Amniotic epithelial cell (primary cell): ENCODE results near the gene NLN.
A peak's percentile ranks its signal among the peaks of the same experiment; 100 is the strongest.
"Not testable (repeated sequence)": the region's sequence is repeated elsewhere in the genome, so short reads cannot be mapped to it uniquely, and the experiment has no call there.

Source experiments
- DNase-seq: peaks from one replicate; pipeline ENCODE4 v3.0.0-alpha.2; 2010; ENCODE audit warnings: low read depth

NLN gene

DNA sequence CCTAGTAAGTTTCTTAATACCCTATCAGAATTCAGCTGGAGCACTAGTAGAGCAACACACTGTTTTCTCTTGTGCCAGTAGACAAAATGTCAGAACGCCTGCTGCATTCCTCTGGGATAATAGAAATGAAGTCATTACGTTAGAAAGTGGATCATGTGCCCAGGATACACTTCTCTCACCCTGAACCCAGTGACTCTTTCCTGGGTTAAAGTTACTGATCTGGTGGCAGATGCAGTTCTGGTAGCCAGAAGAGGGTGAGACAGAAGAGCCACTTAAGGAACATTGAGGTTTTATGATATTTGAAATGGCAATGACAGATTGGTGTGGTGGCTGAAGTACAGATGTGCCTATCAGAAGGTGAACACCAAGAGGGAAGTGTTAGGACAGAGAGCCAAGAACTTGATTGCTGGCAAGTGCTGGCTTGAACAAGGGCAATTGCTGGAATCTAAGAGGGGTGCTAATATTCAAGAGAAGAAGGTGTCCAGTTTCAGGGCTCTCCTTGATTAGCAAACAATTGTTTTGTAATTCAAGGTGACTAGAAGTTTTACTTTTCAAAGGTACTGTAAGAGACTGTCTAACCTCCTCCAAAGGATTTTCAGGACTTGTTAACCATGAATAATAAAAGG, 110.7 kb downstream of the NLN start:
- DNase-seq, result no peak

DNA sequence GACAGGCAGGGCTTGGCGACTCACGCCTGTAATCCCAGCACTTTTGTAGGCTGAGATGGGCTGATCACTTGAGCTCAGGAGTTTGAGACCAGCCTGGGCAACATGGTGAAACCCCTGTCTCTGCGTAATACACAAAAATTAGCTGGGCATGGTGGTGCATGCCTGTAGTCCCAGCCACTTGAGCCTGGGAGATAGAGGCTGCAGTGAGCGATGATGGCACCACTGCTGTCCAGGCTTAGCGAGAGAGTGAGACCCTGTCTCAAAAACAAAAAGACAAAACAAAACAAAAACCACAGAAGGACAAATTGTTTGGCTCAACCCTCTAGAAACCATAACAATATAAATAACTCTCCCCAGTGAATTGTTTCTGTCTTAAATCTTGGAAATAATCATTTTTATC, 111.8 kb downstream of the NLN start:
- DNase-seq, result no peak

DNA sequence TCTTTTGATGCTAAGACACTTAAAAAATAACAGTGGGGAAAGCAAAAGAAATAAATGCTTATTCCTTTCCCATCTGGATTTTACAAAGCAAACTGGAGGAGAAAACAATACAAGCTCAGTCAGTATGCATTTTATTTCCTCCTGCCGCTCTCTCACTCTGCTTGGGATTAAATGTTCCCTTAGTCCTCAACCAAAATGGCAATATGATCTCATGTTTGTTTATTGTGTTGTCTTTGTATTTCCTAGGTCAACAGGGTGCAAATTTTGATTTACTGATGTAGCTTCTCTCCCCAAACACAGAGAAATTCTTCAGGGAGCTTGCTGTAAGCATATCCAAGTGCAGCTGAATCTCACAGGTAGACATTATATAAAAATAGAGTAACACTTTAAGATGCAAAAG, 112.3 kb downstream of the NLN start:
- DNase-seq, result no peak

DNA sequence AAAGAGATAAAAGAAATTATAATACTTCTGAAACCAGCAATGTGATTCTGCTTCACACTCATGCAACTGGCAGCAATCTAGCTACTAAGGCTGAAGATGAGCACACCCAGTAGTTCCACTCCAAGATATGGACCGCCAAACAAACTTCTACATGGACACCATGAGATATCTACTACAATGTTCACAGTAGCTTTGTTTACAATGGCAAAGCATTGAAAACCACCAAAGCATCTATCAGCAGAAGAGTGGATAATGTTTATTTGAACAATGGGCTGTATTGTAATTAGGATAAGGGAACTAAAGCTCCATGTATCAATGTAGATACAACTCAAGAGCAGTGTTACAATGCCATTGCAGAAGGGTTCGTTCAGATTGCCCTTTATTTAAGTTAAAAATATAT, 113.2 kb downstream of the NLN start:
- no peak for DNase-seq

DNA sequence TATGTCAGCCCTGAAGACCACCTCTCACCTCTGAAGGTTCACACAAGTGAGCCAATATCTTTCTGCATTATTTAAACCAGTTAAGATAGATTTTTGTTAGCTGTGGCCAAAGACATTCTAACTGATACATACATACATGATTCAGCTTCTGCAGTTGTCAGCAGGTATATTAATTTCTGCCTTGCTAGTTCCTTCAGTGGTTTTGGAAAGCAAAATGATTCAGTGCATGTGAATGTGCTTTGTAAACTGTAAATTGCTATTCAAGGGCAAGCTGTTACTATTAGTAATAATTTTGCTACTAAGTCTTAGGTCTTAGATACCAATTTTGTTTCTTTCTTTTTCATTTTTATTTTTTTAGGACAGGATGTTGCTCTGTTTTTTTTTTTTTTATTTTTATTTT, 115.1 kb downstream of the NLN start:
- peak; percentile 93 for DNase-seq

DNA sequence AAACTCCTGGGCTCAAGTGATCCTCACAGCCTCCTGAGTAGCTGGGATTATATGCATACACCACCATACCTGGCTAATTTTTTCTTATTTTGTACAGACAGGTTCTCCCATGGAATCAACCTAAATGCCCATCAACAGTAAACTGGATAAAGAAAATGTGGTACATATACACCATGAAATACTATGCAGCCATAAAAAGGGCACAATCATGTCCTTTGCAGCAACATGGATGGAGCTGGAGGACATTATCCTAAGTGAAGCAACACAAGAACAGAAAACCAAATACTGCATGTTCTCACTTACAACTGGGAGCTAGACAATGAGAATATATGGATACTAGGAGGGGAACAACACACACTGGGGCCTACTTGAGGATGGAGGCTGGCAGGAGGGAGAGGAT, 117.2 kb downstream of the NLN start:
- DNase-seq, result not testable (repeated sequence)

DNA sequence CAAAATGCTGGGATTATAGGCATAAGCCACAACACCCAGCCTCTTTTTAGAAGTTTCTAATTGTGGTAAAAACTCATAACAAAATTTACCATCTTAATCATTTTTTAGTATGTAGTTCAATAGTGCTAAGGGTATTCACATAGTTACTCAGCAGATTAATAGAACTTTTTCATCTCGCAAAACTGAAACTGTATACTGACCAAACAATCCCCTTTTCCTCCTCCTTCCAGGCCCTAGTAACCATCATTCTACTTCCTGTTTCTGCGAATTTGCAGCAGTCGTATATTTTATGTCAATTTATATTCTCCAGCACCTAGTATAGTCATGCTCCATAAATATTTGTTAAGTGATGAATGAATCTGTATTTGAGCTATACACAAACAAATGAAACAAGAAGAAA, 118.1 kb downstream of the NLN start:
- no peak for DNase-seq

DNA sequence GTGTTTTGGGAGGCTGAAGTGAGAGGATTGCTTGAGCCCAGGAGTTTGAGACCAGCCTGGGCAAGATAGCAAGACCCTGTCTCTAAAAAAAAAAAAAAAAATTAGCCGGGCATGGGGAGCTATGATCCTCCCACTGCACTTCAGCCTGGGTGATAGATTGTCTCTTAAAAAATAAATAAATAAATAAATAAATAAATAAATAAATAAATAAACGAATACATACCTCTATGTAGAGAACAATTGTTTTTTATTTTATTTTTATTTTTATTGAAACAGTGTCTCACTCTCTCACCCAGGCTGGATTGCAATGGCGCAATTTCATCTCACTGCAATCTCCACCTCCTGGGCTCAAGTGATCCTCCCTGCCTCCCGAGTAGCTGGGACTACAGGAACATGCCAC, 122.8 kb downstream of the NLN start:
- DNase-seq, result not testable (repeated sequence)

DNA sequence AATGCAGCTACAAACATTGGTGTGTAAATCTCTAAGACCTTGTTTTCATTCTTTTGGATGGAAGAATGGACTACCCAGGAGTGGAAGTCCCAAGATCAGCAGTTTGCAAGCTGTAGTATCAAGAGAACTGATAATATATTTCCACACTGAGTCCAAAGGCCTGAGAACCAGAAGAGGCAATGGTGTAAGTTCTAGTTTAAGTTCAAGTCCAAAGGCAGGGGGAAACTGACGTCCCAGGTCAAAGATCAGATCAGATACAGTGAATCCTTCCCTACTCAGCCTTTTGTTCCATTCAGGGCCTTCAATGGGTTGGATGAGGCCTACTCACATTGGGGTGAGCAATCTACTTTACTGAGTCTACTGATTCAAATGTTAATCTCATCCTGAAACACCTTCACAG, 124.1 kb downstream of the NLN start:
- DNase-seq, result no peak

DNA sequence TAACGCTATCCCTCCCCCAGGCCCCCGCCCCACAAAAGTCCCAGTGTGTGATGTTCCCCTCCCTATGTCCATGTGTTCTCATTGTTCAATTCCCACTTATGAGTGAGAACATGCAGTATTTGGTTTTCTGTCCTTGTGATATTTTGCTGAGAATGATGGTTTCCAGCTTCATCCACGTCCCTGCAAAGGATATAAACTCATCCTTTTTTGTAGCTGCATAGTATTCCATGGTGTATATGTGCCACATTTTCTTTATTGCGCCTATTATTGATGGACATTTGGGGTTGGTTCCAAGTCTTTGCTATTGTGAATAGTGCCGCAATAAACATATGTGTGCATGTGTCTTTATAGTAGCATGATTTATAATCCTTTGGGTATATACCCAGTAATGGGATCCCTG, 125.0 kb downstream of the NLN start:
- DNase-seq, result not testable (repeated sequence)

DNA sequence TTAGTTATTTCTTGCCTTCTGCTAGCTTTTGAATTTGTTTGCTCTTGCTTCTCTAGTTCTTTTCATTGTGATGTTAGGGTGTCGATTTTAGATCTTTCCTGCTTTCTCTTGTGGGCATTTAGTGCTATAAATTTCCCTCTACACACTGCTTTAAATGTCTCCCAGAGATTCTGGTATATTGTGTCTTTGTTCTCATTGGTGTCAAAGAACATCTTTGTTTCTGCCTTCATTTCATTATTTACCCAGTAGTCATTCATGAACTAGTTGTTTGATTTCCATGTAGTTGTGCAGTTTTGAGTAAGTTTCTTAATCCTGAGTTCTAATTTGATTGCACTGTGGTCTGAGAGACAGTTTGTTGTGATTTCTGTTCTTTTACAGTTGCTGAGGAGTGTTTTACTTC, 127.9 kb downstream of the NLN start:
- not testable (repeated sequence) for DNase-seq

DNA sequence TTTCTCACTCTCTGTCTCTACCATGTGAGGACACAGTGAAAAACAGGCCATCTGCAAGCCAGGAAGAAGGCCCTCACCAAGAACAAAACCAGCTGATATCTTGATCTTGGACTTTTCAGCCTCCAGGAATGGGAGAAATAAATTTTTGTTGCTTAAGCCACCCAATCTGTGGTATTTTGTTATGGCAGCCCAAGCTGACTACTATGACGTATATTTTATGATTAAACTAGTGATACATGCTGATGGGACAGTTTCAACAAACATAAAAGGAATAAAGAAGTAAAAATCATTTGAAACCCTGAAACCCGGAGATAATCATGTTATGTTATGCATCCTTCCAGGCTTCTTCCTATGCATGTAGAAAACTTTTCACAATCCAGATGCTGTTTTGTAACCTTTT, 132.9 kb downstream of the NLN start:
- peak; percentile 91 for DNase-seq

DNA sequence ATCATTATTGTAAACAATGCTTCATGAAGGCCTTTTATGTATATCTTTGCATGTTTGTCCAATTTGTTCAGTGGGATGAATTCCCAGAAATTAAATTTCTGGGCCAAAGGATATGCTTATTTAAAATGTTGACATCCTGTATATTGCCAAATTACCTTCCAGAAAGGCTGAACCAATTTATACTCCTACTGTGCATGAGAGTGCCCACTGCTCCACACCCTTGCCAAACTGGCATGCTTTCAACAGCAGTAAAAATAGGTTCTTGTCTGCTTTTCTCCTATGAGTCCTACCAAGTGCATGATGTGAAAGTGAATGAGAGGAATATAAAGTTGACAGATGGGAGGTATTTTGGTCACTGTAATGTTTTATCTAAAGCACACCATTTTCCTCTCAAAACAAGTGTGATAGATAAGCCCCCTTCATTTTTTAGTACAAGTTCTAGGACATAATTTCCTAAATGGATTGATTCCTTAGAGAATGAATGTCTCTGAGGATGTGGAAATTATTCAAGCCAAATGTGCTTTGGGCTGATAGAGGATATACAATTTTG, 133.8 kb downstream of the NLN start:
- no peak for DNase-seq

DNA sequence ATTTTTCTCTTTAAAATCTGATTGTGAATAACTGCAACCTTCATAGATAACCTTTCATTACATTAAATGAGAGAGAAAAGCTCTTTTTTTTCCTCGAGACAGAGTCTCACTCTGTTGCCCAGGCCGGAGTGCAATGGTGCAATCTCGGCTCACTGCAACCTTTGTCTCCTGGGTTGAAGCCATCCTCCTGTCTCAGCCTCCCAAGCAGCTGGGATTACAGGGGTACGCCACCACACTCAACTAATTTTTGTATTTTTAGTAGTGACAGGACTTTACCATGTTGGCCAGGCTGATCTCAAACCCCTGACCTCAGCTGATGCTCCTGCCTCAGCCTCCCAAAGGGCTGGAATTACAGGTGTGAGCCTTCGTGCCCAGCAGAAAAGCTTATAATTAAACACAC, 134.5 kb downstream of the NLN start:
- no peak for DNase-seq

DNA sequence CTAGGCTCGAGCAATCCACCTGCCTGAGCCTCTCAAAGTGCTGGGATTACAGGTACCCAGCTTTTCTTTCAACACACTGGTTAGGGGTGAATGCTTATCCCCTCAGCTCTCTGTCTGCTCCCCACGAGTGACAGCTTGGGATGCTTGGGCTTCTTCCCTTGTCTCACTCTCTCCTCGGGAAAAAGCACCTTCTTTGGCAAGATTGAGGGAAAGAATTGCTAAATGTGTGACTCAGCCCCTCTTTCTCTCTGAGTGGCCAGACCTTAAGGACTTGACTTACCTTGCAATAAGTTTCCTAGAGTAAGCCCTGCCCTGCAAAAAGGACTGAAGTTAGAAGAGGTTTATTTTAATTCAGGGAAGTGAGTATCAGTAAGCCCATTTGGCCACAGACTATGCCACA, 136.3 kb downstream of the NLN start:
- DNase-seq, result peak; percentile 69

DNA sequence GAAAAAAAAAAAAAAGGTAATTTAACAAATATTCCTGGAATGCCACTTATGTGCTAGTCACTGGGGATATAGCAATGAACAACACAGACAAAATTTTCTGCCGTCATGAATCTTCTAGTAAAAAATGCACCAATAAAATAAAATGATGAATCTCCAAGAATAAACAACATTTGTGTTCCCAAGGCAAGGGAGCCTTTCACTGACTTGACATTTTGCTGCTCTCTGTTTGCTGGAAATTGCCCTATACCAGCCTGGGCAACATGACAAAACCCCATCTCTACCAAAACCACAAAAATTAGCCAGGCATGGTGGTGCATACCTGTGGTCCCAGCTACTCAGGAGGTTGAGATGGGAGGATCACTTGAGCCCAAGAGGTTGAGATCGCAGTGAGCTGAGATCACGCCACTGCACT, 139.8 kb downstream of the NLN start:
- peak; percentile 96 for DNase-seq

DNA sequence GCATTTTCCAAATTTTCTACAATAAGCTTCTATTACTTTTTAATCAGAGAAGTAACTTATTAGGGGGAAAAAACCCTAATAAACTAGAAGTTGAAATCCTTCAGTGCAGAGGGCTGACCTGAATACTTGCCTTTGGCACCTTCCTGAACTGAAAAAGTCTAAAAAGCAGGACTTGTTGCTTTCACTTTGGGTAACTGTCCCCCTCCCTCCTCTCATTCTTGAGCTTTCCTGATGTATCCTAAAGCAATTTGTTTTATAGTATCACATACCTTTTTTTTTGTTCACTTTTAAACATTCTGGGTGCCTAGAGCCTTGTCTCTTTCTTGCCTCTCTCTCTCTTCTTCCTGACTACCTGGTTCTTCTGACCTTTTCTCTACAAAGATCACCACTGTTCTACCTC, 140.4 kb downstream of the NLN start:
- no peak for DNase-seq

DNA sequence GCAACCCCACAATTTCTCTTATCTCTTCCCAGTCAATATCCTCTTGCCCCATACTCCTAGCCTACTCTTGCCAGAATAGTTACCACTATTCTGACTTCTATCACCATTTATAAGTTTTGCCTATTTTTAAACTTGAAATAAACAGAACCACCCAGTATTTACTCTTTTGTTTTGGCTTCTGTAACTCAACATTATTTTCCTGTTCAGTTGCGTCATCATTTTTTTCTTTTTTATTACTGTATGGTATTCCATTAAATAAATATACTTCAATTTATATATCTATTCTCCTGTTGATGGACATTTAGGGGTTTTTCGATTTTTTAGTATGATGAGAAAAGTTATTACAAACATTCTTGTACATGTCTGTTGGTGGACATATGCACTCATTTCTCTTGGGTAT, 141.7 kb downstream of the NLN start:
- DNase-seq, result no peak

DNA sequence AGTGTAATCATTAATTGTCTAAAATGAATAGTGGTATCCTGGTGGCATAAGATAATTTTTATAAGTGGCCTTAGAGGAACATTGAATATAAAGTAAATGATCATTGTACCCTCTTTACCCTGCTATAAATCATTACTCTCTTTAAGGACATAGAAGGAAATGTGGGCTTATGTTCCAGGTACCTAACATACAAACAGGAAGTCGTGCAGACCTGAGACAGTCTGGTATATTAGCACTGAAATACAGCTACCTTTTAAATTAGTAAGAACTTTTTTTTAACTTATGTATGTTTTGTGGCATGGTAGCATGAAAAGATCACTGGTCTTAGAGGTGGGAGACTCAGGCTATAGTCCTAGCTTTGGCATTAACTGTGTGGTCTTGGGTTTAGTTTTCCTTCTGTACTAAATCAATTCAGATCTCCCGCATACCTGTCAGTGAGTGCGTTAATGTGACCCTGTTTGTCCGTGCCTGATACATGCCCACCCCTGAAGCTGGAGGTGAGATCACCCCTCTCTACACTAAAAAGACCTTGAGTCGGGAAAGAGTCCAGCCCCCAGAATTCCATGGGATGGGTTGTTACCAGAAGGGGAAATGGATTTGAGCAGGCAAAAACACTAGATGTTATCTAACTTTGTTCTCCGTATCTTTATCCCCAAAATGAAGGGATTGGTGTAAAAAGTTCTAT, 145.0 kb downstream of the NLN start:
- DNase-seq, result no peak

DNA sequence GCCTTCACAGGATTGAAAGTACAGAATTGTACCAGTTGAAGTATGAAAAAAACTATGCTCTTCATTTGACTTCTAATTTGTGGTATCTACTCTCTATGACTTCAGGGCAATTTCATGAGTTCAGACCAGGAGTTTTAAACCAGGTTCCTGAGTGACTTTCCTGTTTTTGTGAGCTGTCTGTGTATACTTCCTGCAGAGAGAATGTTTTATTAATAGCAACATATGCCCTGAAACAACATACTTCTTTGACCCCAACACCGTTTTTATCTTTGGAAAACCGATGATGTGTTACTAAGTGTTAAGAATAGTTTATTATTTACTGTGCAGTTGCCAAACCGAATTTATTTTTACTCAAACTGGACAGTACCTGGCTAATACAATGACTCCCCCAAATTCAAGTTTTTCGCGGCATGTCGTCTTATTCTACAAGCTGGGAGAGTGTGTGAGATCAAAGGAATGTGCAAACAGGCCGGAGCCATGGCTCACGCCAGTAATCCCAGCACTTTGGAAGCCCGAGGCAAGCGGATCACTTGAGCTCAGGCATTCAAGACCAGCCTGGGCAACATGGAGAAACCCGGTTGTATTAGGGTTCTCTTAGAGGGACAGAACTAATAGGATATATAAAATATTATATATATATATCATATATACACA, 145.7 kb downstream of the NLN start:
- peak; percentile 56 for DNase-seq

DNA sequence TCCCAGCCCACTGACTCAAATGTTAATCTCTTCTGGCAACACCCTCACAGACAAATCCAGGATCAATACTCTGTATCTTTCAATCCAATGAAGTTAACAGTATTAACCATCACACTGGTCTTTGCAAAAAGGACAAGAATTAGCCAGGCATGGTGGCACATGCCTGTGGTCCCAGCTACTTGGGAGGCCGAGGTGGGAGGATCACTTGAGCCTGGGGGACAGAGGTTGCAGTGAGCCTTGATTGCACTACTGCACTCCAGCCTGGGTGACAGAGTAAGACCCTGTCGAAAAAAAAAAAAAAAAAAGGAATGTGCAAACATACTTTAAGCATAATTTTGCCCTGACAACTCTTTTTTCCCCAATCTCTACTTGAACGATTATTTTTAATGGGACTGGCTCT, 146.5 kb downstream of the NLN start:
- no peak for DNase-seq

DNA sequence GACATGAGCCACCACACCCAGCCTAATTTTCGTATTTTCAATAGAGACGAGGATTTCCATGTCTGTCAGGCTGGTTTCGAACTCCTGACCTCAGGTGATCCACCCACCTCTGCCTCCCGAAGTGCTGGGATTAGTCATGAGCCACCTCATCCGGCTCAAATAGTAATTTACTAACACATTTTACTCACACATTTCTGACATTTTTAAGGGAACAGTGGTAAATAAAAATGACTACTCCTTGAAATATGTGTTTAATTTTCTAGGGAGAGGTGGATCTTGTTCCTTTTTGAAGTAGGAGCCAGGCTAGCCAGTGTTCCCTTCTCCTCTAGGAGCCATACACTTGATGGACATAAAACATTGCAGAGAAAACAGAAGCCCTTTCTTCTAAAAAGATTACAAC, 149.2 kb downstream of the NLN start:
- DNase-seq, result peak; percentile 58

DNA sequence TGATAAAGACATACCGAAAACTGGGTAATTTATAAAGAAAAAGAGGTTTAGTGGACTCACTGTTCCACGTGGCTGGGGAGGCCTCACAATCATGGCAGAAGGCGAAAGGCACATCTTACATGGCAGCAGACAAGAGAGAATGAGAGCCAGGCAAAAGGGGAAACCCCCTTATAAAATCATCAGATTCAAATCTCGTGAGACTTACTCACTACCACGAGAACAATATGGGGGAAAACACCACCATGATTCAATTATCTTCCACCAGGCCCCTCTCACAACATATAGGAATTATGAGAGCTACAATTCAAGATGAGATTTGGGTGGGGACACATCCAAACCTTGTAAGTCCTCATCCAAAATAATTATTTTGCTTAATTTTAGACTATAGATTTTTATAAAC, 149.8 kb downstream of the NLN start:
- DNase-seq, result not testable (repeated sequence)
